NCI-H1436 treated with DMSO at 0.1 percent for 48 hours (cell line): ENCODE measurements around the gene LCN9.
"Not testable (repeated sequence)": the region's sequence is repeated elsewhere in the genome, so short reads cannot be mapped to it uniquely, and the experiment has no call there.

Experiments used
- DNase-seq: peaks from one replicate; lab custom pipeline; 2025; lab: John Stamatoyannopoulos, UW

Gene LCN9

DNA sequence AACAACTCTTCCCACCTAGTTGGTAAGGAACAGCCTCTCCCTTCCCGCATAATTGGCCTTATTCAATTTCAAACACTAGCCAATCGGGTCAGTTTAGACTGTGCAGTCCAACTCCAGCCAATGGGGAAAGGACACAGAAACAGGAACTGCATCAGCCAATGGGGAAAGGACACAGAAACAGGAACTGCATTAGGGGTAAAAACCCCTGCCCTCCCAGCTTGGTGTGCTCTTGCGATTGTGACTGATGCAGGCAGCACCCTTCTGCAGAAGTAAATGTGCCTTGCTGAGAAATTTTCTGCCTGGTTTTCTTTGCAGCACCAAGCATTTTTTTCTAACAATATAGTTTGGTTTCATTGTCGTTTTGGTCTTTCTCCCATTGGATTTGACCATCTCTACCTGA, 15.2 kb upstream of the LCN9 start:
- no peak for DNase-seq

DNA sequence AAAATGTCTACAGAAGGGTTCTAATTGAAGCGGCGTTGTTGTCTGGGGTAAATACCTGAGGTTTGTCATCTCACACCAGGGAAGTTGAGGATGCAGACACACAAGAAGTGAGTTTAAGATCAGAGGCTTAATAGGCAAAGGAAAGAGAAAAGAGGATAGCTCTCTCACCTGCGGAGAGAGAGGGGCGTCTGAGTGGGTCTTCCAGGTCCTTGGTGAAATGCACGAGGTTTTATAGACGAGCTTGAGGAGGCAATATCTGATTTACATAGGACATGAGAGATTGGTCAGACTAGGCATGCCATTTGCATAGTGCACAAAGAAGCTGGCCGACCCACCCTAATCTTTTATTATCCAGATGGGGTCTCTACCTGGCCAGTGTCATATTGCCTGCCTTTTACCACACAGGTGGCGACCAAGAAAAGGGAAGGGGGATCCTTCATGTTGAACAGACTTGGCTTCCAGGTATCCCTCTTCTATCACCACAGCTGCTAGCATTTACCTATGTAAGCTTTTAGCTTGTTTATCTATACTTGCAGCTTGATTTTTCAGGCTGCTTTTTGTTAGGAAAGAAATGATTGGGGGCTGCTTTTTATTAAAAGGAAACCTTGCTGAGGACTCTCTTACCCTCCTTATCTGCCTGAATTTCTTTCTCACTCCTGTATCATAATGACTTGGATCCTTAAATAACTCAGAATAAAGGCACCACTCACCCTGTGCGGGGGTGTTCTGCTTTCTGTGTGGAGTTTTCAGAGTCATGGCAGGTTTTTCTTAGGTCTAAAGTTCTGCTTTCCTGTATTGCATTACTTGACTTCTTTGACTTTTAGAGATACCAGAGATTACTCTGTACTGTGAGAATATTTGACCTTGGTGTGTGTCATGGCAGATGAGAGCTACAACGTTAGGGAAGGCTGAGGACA, 14.4 kb upstream of the LCN9 start:
- no peak for DNase-seq

DNA sequence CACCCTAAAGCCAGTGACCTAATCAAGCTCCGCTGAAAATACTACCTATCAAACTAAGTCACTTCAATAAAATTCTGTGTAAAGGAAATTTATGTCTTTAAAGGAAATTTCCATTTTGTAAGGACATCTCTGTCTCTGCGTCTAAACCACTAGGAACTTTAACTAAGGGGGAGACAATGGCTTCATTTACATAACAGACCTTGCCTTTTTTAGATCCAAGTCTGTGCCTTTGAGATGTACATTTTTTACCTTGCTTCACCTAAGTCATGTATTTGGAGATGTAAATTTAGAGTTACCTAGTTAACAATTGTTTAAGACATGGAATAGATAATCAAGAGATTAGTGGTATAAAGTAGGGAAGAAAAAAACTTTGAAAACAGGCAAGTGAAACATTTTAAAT, 13.6 kb upstream of the LCN9 start:
- DNase-seq: no peak

DNA sequence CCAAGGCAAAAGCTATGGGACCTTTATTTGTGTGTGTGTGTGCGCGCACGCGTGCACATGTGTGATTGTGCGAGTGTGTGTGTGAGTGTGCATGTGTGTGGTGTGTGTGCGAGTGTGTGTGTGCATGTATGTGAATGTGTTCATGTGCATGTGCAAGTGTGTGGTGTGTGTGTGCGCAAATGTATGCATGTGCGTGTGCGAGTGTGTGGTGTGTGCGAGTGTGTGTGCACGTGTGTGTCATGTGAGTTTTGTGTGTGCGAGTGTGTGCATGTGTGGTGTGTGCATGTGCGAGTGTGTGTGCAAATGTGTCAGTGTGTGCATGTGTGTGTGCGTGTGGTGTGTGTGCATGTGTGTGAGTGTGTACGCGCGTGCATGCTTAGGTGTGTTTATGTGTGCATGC, 12.7 kb upstream of the LCN9 start:
- DNase-seq: no peak

DNA sequence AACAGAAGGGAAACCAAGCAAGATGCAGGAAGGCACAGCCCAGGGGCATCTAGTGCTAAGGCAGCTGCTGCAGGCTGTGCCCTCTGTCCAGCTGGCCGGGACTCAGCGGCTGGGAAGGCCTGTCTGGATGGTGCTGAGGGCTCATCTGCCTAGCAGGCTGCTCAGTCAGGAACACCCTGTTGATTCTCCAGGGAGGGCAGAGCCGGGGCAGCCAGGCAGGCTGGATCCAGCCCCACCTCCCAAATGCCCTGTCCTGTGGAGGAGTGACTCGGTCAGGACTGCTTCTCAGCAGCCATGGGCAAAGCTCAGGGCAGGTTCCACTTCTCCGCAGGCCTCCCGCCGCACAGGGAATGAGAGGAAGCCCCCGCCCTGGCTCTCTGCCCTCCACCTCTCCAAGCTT, 7.8 kb upstream of the LCN9 start:
- no peak for DNase-seq

DNA sequence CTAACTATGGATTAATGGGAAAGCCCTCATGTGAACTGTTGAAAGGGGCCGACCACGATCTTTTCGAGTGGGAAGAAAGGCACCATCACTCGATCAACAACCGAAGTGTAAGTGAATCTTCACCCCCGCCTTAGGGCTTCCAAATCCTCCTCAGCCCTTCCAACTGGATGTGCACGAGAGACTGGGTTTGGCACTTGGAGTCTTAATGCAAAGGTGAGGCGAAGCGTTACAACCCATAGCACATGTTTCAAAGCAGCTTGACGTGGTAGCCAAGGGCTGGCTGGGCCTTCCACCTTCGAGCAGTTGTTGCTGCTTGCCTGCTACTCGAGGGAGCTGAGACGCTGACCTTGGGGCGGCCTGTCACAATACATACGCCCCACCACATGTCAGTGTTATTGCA, 5.7 kb upstream of the LCN9 start:
- no peak for DNase-seq

DNA sequence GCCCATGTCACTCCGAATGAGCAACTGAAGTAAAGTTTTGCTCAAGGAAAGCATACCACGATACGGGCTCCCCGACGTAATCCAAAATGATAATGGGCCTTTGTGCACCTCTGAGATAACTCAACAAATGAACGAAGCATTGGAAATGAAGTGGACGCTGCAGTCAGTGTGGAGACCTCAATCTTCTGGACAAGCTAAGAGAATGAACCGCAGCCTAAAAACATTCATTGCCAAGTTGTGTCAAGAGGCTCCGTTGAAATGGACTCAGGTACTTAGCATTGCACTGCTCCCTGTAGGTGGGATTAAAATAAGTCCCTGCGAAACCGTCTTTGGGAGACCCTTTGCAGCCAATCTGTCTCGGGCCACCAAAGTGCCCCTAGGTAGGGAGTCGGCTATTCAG, 3.9 kb upstream of the LCN9 start:
- DNase-seq: no peak

DNA sequence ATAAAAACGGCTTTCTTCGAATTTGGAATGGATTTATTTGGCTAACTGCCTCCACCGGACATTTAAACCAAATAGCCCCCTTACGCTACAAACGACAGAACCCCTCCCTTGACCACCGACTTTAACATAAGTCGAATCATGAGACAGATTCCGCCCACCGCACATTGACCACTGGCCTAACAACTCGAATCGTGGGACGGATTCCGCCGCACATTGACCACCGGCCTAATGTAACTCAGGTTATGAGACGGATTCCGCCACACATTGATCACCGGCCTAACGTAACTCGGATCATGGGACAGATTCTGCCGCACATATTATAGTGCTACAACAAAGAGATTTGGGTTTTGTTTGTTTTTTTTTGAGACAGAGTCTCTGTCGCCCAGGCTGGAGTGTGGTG, 2.7 kb upstream of the LCN9 start:
- DNase-seq: no peak

DNA sequence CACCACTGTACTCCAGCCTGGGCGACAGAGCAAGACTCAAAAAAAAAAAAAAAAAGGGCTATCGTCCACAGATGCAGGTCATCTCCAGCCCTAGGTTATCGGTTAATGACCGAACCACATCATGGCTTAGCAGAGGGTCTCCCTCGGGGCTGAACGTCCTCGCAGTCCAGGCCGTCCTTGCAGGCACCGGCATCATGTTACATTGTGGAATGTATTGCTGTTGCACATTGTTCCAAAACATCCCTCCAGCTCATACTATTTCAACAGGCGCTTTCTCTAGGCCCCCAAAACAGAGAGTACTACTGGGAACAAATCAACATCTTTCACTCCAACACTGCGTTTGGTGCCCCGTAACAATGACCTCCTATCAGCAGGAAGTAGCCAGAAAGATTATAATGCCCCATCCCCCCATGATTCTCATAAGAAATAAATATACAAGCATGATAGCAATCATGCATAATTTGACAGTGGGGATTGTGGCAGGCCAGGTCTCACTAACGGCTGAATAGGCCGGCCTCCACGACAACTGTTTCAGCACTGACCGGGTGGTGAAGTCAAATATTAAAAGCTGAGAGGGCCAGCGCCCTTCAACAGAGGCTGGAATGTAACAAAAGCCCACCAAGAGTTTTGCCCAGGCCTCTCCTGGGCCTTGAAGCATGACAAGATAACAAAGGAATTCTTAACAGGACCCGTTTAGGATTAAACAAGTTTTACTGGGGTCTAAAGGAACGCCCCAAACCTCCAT, 1.1 kb upstream of the LCN9 start:
- no peak for DNase-seq

DNA sequence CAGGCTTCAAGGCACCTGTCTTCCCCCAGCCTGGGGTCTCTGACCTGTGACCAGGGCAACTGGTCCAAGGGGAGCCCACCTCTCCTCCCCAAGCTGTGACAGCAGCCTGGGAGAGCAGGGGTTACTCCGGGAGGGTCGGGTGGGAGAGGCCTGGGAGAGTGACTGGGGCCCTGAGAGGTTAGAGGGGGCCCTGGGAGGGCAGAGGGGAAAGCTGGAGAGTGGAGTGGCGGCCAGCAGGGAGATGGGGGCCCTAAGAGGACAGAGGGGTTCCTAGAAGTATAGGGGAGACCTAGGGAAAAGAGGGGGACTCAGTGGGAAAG, 302 bp downstream of the LCN9 start:
- no peak for DNase-seq

DNA sequence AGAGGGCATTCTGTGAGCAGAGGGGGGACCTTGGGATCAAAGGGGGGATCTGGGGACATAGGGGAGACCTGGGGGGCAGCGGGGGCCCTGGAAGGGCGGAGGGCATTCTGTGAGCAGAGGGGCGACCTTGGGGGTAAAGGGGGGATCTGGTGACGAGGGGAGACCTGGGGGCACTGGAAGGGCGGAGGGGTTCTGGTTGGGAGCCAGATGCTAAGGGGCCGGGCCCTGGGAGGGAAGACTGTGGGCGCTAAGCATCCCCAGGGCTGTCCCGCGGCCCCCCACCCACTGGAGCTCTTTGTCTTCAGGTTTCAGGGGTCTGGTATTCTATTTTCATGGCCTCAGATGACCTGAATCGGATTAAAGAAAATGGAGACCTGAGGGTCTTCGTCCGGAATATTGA, 748 bp downstream of the LCN9 start:
- no peak for DNase-seq

DNA sequence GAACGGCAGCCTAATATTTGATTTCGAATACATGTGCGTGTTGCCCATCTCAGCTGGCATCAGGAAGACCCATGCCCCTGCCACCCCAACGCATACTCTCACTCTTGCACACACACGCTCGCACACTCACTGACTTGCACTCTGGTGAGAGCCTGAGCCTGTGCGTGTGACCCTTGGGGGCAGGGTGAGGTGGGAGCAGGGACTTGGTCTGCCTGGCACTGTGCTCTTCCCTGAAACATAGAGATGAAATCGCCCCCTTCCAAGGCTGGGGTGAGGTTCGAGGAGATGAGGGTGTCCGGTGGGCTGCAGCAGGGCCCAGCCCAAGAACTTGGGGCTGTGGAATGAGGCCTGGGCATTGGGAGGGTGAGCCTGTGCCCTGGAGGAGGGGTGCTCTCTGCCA, 1.2 kb downstream of the LCN9 start:
- no peak for DNase-seq

DNA sequence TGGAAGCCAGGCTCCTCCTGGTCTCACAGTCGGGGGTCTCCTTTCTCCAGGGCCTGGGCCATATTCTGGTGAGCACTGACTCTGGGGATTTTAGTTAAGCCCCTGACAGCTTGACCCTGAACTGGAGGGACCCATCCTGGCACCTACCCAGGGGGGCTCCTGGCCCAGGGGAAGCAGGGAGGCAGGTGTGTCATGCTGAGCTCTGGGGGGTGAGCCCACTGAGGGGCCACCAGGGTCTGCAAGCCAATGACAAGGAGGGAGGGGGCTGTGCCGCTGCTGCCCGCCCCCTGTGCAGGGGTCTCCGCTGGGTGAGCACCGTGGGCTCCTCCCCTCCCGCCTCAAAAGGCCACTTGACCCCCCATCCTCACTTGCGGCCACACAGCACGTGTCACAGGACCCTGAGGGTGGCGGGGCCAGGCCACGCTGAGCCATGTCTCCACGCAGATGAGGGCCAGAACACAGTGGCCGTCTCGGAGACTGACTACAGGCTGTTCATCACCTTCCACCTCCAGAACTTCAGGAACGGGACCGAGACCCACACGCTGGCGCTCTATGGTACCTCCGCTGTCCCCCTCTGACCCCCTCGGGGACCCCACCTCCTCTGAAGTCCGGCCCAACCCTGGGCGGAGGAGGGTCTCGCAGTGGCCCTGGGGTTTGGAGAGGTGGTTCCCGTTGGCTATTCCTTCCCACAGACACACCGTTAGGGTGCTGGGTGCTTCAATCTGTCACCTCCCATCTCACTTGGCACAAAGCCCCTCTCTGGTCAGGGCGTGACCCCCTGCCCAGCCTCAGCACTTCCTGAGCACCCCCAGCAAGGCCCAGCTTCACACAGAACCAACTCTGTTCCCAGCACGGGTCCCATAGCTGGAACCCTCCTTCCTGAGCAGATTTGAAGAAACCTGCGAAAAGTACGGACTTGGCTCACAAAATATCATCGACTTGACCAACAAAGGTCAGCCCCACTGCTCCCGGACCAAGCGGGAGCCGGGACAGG, 2.0 kb downstream of the LCN9 start:
- no peak for DNase-seq

DNA sequence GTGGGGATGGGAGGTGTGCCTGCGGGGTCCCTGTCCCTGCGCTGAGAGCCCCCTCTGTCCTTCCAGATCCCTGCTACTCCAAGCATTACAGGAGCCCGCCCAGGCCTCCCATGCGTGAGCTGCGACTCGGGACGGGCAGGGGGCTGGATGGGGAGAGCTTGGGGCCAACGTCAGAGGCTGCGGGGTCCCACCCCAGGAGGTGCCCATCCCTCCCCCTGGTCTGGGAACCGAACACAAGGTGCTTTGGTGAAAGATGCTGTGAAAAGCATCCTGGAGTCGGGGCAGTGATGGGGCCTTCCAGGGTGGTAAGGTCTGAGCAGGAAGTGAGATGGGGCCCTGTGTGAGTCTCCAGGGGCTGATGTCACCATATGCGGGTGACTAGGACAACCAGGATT, 2.7 kb downstream of the LCN9 start:
- no peak for DNase-seq

DNA sequence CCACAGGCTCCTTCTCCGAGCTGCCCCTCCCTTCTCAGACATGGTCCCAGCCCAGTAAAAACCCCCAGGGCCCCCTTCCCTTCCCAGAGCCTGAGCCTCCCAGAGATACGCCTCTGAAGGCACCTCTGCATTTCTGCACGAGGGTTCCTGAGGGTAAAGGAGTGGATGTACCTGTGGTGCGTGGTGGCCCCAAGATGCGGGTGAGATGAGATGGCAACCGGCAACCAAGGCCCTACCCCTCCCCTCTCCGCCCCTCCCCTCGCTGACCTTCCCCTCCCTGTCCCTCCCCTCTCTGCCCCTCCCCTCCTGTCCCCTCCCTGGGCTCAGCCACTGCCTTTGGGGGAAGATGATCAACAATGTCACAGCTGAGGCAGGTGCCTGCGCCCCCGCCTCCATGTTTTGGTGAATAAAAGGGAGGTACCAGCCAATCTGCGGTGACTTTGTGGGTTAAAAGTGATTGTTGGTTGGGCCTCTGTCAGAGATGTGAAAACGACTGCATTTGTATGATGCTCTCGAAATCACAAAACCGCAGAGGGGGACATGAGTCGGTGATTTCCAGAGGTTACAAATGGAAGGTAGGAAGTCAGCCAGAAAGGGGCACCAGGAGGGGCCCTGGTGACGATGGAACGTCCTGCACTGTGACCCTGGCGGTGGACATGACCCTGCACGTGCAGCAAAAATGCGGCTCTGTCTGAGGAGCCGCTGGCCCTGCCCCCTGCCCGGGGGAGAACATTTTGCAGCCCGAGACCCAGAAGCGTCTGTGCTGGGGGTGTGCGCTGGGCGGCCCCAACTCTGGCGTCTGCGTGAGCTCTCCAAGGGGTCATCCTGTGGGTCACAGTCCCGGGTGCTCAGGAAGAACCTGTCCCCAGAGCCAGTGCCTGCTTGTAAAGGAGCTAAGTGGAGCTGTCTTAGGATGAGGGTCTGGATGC, 3.7 kb downstream of the LCN9 start:
- DNase-seq: no peak

DNA sequence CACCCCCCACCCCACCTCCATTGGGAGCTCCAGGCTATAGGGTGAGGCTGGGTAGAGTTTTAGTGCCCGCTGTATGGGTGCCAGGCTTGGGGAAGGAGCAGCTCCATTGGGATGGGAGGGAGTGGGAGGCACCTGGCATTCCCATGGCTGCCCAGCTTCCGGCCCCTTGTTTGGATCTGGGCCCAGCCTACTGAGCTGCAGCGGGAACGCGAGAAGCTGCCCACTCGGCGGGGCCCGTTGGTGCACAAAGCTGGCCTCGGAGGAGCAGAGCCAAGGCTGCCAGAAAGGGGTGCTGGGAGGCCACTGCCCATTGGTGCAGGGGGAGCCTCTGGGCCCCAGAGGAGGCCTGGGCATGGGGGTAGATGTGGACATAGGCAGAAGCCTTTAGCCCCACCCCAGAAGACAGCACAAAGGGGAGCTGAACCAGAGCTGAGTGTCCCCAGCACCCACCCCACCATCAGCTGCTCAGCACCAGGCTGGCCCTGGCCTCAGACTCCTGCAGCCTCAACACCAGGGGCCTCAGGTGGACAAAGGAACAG, 4.4 kb downstream of the LCN9 start:
- no peak for DNase-seq

DNA sequence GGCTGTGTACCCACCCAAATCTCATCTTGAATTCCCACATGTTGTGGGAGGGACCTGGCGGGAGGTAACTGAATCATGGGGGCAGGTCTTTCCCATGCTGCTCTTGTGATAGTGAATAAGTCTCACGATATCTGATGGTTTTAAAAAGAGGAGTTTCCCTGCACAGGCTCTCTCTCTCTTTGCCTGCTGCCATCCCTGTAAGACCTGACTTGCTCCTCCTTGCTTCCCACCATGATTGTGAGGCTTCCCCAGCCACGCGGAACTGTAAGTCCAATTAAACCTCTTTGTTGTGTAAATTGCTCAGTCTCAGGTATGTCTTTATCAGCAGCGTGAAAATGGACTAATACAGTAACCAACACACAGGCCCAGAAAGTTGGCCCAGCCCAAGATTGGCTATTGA, 5.9 kb downstream of the LCN9 start:
- DNase-seq: not testable (repeated sequence)

DNA sequence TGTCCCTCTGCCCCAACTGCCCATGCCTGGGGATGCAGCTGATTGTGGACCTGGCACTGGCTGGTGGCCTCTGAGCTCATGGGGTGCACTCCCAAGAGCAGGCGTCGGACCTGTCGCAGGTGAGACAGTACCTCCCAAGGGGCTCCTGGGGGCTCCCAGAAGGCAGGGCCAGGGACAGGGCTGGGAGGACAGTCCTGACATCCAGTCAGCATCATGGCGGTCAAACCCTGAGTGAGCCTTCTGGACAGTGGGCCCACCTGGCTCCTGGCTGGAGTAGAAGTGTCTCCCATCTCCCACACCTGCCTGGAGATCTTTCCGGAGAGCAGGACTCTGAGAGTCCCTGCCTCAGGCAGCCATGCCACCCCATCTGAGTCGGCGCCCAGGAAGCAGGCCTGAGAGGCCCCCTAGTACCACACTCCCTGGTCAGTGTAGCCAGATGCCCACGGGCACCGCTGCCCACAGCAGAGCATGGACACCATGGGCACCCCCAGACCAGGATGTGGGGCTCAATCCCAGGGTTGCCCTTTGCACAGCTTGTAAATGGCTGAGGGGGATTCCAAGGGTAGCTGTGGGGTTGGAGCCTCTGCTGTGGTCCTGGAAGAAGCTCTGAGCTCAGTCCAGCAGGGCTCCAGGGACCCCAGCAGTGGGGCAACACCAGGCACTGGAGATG, 6.6 kb downstream of the LCN9 start:
- no peak for DNase-seq

DNA sequence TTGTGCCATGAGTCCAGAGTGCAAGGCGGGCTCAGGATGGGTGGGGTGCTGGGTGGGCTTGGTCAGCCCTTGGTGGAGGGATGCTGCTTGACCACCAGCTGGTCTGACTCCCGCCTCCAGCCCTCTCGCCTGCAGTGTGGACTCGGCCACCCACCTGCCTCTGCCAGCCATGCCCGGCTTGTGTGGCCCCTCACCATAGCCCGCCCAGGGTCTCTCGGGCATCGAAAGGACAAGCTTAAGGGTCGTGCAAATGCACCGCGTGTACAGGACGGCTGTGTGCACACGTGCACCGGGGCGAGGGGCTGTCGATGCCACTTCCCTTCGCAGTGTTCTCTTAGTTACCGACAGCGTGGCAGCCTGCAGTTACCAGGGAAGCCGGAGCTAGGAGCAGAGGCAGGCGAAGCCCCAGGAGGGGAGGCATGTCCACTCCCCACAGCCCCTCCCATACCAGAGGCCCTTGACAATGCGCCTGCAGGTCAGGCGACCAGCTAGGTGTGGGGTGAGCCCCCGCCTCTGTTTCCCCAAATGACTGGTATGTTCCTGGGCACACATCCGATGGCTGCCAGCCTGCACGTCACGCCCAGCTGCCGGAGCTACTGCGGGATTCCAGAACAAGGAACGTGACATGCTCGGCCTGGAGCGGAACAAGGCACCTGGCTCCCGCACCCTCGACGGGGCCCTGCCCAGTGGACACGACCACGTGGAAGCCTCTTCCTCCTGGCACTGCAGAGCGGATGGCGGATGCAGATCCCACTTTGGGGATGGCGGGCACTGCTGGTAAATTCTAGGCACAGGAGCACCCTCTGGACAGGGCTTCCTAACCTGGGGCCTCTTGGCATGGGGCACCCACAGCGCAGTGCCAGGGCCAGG, 7.8 kb downstream of the LCN9 start:
- DNase-seq: no peak
